GM23248 (cell line): Measurements from ENCODE around the gene SZT2.

ENCODE experiments used
- EZH2 ChIP-seq: fragments of 200-600 bp; sonication (generic); IDR thresholded peaks from 2 replicates; pipeline ENCODE4 v1.6.1; 2018; ENCODE audit warnings: antibody characterized with exemption, mild to moderate bottlenecking; ENCODE audit not compliant: insufficient read depth, poor library complexity, severe bottlenecking
- EZH2phosphoT487 ChIP-seq: fragments of 200-600 bp; sonication (generic); IDR thresholded peaks from 2 replicates; pipeline ENCODE4 v1.6.1; 2018; ENCODE audit warnings: antibody characterized with exemption, moderate library complexity, mild to moderate bottlenecking, low read depth; ENCODE audit not compliant: insufficient read depth

DNA sequence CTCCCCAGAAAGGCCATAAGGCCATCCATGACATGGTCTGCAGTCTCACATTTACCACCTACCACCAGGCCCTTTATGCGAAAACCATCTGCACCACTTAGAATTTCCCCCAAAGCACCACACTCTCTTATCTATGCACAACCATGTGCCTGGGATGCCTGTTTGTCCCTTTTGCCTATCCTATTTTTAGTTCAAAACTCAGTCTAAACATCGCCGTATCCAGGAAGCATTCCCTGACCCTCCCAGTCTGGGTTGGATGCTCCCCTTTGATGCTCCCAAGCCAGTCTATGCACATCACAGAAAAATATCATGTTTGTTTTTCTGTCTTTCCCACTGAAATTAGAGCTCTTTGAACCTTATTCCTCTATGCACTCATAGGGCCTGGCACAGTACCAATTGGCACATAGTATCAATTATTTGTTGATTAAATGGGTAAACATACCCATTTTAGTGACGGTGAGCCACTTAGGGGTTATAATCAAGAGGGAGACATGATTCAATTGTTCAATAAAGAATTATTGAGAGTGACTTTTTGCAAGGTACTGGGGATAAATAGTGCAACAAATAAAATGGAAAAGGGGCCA, 45.3 kb upstream of the SZT2 start:
- TF ChIP-seq EZH2, result no peak
- no peak for TF ChIP-seq EZH2phosphoT487
